A549 (cell line): ENCODE measurements around the gene TMPRSS12. TPM values are rescaled to one million over a fixed set of nuclear protein-coding genes. Genes with fewer than 3 reads are reported as not detected.

Experiments
- ATAC-seq, 2 experiments: fragments of 200-7000 bp in 1 of 2; fragments of >200 bp in 1 of 2; cut with Nextera tagmentation in 1 of 2; cut with Tn5 transposase in 1 of 2; 3 replicates each; pipeline versions ENCODE4 v1.8.0 to v1.9.1; 2018 to 2020; ENCODE audit warnings: mild to moderate bottlenecking in 1 of 2, moderate library complexity in 1 of 2
- CTCF ChIA-PET: fragments of 300-600 bp; sonication (Branson Sonifier 250); formaldehyde crosslinking; extraction: SDS; loops from one replicate; lab custom pipeline; 2021; ENCODE audit warnings: antibody characterized with exemption, inconsistent platforms; lab: Yijun Ruan, JAX
- POLR2A ChIA-PET: fragments of 350-600 bp; formaldehyde crosslinking; extraction: SDS; loops from one replicate; lab custom pipeline; 2021; ENCODE audit warnings: antibody characterized with exemption, inconsistent platforms; lab: Yijun Ruan, JAX
- DNase-seq, 2 experiments: peaks; one replicate each; pipeline versions ENCODE4 v3.0.0 to v3.0.0-alpha.2; 2011 to 2016; ENCODE audit warnings: low read depth in 1 of 2, low spot score in 1 of 2
- FAIRE-seq: peaks from 2 replicates; lab custom pipeline; 2011; peaks lifted over from hg19 to GRCh38; lab: Jason Lieb, UNC
- H3K27ac ChIP-seq, 2 experiments: fragments of >200 bp; sonication (Bioruptor Twin); formaldehyde crosslinking; 3 replicates each; pipeline ENCODE4 v1.5.1; 2016 to 2017
- H3K4me1 ChIP-seq: fragments of >200 bp; sonication (Bioruptor Twin); formaldehyde crosslinking; 3 replicates; pipeline ENCODE4 v1.6.1; 2016
- H3K4me2 ChIP-seq: fragments of >200 bp; sonication (Bioruptor Twin); formaldehyde crosslinking; 3 replicates; pipeline ENCODE4 v1.6.1; 2016
- H3K4me3 ChIP-seq: fragments of >200 bp; sonication (Bioruptor Twin); formaldehyde crosslinking; 3 replicates; pipeline ENCODE4 v1.5.1; 2016
- H3K9me3 ChIP-seq: fragments of >200 bp; sonication (Bioruptor Twin); formaldehyde crosslinking; 3 replicates; pipeline ENCODE4 v1.6.1; 2016
- BCL3 ChIP-seq: fragments of >200 bp; sonication (Bioruptor Twin); formaldehyde crosslinking; IDR thresholded peaks from 3 replicates; pipeline ENCODE4 v1.6.1; 2016
- BHLHE40 ChIP-seq: IDR thresholded peaks from 2 replicates; pipeline ENCODE4 v1.6.1; 2012; ENCODE audit warnings: low read depth, low read length, inconsistent platforms
- CBX2 ChIP-seq: fragments of 200-600 bp; sonication (generic); IDR thresholded peaks from 2 replicates; pipeline ENCODE4 v1.6.1; 2016; ENCODE audit warnings: low read depth, mild to moderate bottlenecking, borderline replicate concordance
- CHD2 ChIP-seq: fragments of 150-350 bp; IDR thresholded peaks from 2 replicates; pipeline ENCODE4 v1.6.1; 2014; ENCODE audit warnings: low read length; ENCODE audit not compliant: partially characterized antibody
- EHF ChIP-seq: fragments of 250-450 bp; sonication (Bioruptor Pico); IDR thresholded peaks from 2 replicates; pipeline ENCODE4 v1.5.0; 2020; ENCODE audit warnings: mild to moderate bottlenecking
- EP300 ChIP-seq, 2 experiments: fragments of >200 bp; sonication (Bioruptor Twin); formaldehyde crosslinking; IDR thresholded peaks; 2 replicates in 1 of 2; 3 replicates in 1 of 2; pipeline ENCODE4 v1.6.1; 2016 to 2017
- FOSL2 ChIP-seq, 2 experiments: fragments of 450-650 bp in 1 of 2; fragments of >200 bp in 1 of 2; sonication (Bioruptor Twin) in 1 of 2; formaldehyde crosslinking; IDR thresholded peaks; 2 replicates each; pipeline versions ENCODE4 v1.5.0 to v1.6.1; 2016 to 2020; ENCODE audit warnings: mild to moderate bottlenecking in 1 of 2, moderate library complexity in 1 of 2
- FOXS1 ChIP-seq: fragments of 250-450 bp; sonication (Bioruptor Pico); IDR thresholded peaks from 2 replicates; pipeline ENCODE4 v1.5.0; 2020; ENCODE audit warnings: mild to moderate bottlenecking, moderate library complexity
- HOXB13 ChIP-seq: fragments of 250-450 bp; sonication (Bioruptor Pico); IDR thresholded peaks from 2 replicates; pipeline ENCODE4 v1.5.0; 2020; ENCODE audit warnings: low read depth, mild to moderate bottlenecking, moderate library complexity
- HOXB5 ChIP-seq: fragments of 250-450 bp; sonication (Bioruptor Pico); IDR thresholded peaks from 2 replicates; pipeline ENCODE4 v1.5.0; 2020; ENCODE audit warnings: mild to moderate bottlenecking, moderate library complexity
- JUNB ChIP-seq: fragments of >200 bp; sonication (Bioruptor Twin); formaldehyde crosslinking; IDR thresholded peaks from 2 replicates; pipeline ENCODE4 v1.6.1; 2016
- KDM1A ChIP-seq: fragments of 200-600 bp; sonication (generic); IDR thresholded peaks from 2 replicates; pipeline ENCODE4 v1.6.1; 2016; ENCODE audit warnings: low read depth, mild to moderate bottlenecking
- KDM5A ChIP-seq: fragments of 200-600 bp; sonication (generic); IDR thresholded peaks from 2 replicates; pipeline ENCODE4 v1.6.1; 2016; ENCODE audit warnings: antibody characterized with exemption, mild to moderate bottlenecking
- MAX ChIP-seq: IDR thresholded peaks from 2 replicates; pipeline ENCODE4 v1.6.1; 2012
- MAZ ChIP-seq: fragments of 150-350 bp; IDR thresholded peaks from 2 replicates; pipeline ENCODE4 v1.6.1; 2014; ENCODE audit warnings: antibody characterized with exemption, low read depth, low read length, borderline replicate concordance
- MYC ChIP-seq: IDR thresholded peaks from 2 replicates; pipeline ENCODE4 v1.6.1; 2012; ENCODE audit warnings: mild to moderate bottlenecking, inconsistent platforms, low read length, improper control_type of control experiment, borderline replicate concordance
- PBX3 ChIP-seq: IDR thresholded peaks from 2 replicates; pipeline ENCODE4 v1.6.1; 2012
- POLR2AphosphoS2 ChIP-seq: conservative IDR thresholded peaks from 2 replicates; pipeline ENCODE4 v1.6.1; 2012; ENCODE audit warnings: low read length, improper control_type of control experiment, inconsistent platforms
- RARB ChIP-seq: fragments of 250-450 bp; sonication (Bioruptor Pico); IDR thresholded peaks from 2 replicates; pipeline ENCODE4 v1.8.0; 2021; ENCODE audit warnings: mild to moderate bottlenecking, moderate library complexity
- RCOR1 ChIP-seq: fragments of 150-350 bp; IDR thresholded peaks from 2 replicates; pipeline ENCODE4 v1.6.1; 2014; ENCODE audit warnings: antibody characterized with exemption, low read length, low read depth
- REST ChIP-seq: fragments of 200-600 bp; sonication (generic); IDR thresholded peaks from 2 replicates; pipeline ENCODE4 v1.6.1; 2016; ENCODE audit warnings: antibody characterized with exemption, mild to moderate bottlenecking, moderate library complexity
- RNF2 ChIP-seq: fragments of 200-600 bp; sonication (generic); IDR thresholded peaks from 2 replicates; pipeline ENCODE4 v1.6.1; 2016; ENCODE audit warnings: low read depth, mild to moderate bottlenecking, antibody characterized with exemption, moderate library complexity, borderline replicate concordance
- SMC3 ChIP-seq: fragments of >200 bp; sonication (Bioruptor Twin); formaldehyde crosslinking; IDR thresholded peaks from 3 replicates; pipeline ENCODE4 v1.6.1; 2018; ENCODE audit warnings: inconsistent platforms
- SREBF2 ChIP-seq: fragments of 450-650 bp; IDR thresholded peaks from 2 replicates; pipeline ENCODE4 v1.6.1; 2014; ENCODE audit warnings: mild to moderate bottlenecking, moderate library complexity
- USF2 ChIP-seq: fragments of 450-650 bp; IDR thresholded peaks from 2 replicates; pipeline ENCODE4 v1.6.1; 2014; ENCODE audit warnings: antibody characterized with exemption
- ZC3H11A ChIP-seq: fragments of 450-650 bp; IDR thresholded peaks from 2 replicates; pipeline ENCODE4 v1.6.1; 2014; ENCODE audit warnings: antibody characterized with exemption, mild to moderate bottlenecking
- ZNF302 ChIP-seq: fragments of 250-450 bp; sonication (Bioruptor Pico); IDR thresholded peaks from 2 replicates; pipeline ENCODE4 v1.9.0; 2021; ENCODE audit warnings: inconsistent platforms, mild to moderate bottlenecking, moderate library complexity
- WGBS: methylation state at CpG from one replicate; pipeline ENCODE4 v1.1.6; 2017; ENCODE audit errors: missing lambda C conversion rate; 5-methylcytosine and 5-hydroxymethylcytosine counted together
- polyA plus RNA-seq, 4 experiments: library from polyadenylated mRNA; depleted of rRNA in 3 of 4; stranded (reverse); fragments of >200 nt; fragmentation: RNase III in 1 of 4; extraction: RNeasy Plus Mini Kit Qiagen cat#74134 plus additional on column Dnase treatment in 1 of 4; gene quantifications; 2 replicates in 3 of 4; 3 replicates in 1 of 4; pipeline ENCODE4 v1.2.3, GENCODE V29; 2011 to 2017

The TMPRSS12 gene
- polyA plus RNA-seq, 2 of the 4 experiments (the other 2 are of a cell fraction) = not detected

- TF ChIP-seq RCOR1 (no peak), HOXB13 (CRISPR knock-in tag) (no peak), EHF (CRISPR knock-in tag) (no peak), POLR2AphosphoS2 (no peak), MAX (no peak), ZC3H11A (no peak), PBX3 (no peak), KDM1A (no peak), RARB (CRISPR knock-in tag) (no peak), REST (no peak)
- Histone ChIP-seq H3K4me1 (peaks cover 8% of the 10 kb centered on the region; the same call in 1 of the 3 replicates), H3K9me3 (no peaks in the 10 kb centered on the region), H3K4me2 (no peak overlapping the region), H3K27ac (no peak overlapping the region), H3K4me3 (no peak overlapping the region)
- ATAC-seq (no peak), FAIRE-seq (no peak), DNase-seq (no peak)
- POLR2A ChIA-PET = no interaction called here
- CTCF ChIA-PET = interaction anchor here (0.8 to 1.4 kb wide), 2 partner anchors 11 to 100 kb away, joined by 3 read pairs; no protein-coding TSS in a partner anchor
- 94% methylated on average over 7 of the region's 7 CpGs for WGBS
These were observed 82.6 kb downstream of the TMPRSS12 start for GRCh38 chr12:50925342-50925651.

- FAIRE-seq (no peak), ATAC-seq (no peak), DNase-seq (no peak)
- 60% methylated on average over 1 of the region's 1 CpG for WGBS
- Histone ChIP-seq H3K27ac (no peak overlapping the region), H3K4me3 (no peak overlapping the region), H3K9me3 (no peaks in the 10 kb centered on the region), H3K4me2 (no peak overlapping the region), H3K4me1 (peaks cover 8% of the 10 kb centered on the region; the same call in 1 of the 3 replicates)
- no peak for TF ChIP-seq SREBF2
- no peak for TF ChIP-seq FOSL2 (IDR thresholded peaks at IDR 0.05)
- no peak for TF ChIP-seq FOSL2 (CRISPR knock-in tag; IDR thresholded peaks at IDR 0.05)
- TF ChIP-seq KDM5A = no peak
- no peak for TF ChIP-seq PBX3
- TF ChIP-seq POLR2AphosphoS2 = no peak
- no peak for TF ChIP-seq BCL3
- no peak for TF ChIP-seq RARB (CRISPR knock-in tag)
- TF ChIP-seq ZNF302 (CRISPR knock-in tag) = no peak
- no peak for TF ChIP-seq MAZ
- TF ChIP-seq BHLHE40 = no peak
- no peak for TF ChIP-seq MYC
- TF ChIP-seq FOXS1 (CRISPR knock-in tag) = no peak
- TF ChIP-seq USF2 = no peak
- TF ChIP-seq CBX2 = no peak
- no peak for TF ChIP-seq EP300 (IDR thresholded peaks at IDR 0.05)
- TF ChIP-seq SMC3 = no peak
- TF ChIP-seq HOXB5 (CRISPR knock-in tag) = no peak
- TF ChIP-seq JUNB = no peak
- no peak for TF ChIP-seq RNF2
- no peak for TF ChIP-seq CHD2
- ChIA-PET CTCF (no interaction called here), POLR2A (no interaction called here)
These were observed 83.2 kb downstream of the TMPRSS12 start for GRCh38 chr12:50925920-50926319.
